PC-3 (cell line): ENCODE data around the gene C20orf173. TPM values are rescaled to one million over a fixed set of nuclear protein-coding genes. Genes with fewer than 3 reads are reported as not detected.

ENCODE experiments used
- ATAC-seq: fragments of 200-7000 bp; cut with Tn5 transposase; 2 replicates; pipeline ENCODE4 v1.9.1; 2020; ENCODE audit warnings: mild to moderate bottlenecking, moderate library complexity
- BruUV-seq: library from RNA; stranded (reverse); fragments of 400-500 nt; replicated peaks from 2 replicates; lab custom pipeline; 2021; lab: Mats Ljungman, UMichigan
- CTCF ChIA-PET: fragments of 300-600 bp; sonication (Branson Sonifier 250); formaldehyde crosslinking; loops from one replicate; lab custom pipeline; 2022; ENCODE audit warnings: antibody characterized with exemption; lab: Charles Lee
- POLR2A ChIA-PET: fragments of 300-600 bp; sonication (Branson Sonifier 250); formaldehyde crosslinking; loops from one replicate; lab custom pipeline; 2022; ENCODE audit warnings: antibody characterized with exemption; ENCODE audit not compliant: unreplicated experiment; lab: Charles Lee
- DNase-seq: peaks from one replicate; pipeline ENCODE4 v3.0.0-alpha.2; 2015
- H2AFZ ChIP-seq: fragments of 300-600 bp; sonication (generic); 2 replicates; pipeline ENCODE4 v1.6.0; 2016; ENCODE audit warnings: antibody characterized with exemption, low read length
- H3F3A ChIP-seq: fragments of 300-600 bp; sonication (generic); one replicate; pipeline ENCODE4 v1.6.0; 2017; ENCODE audit warnings: antibody characterized with exemption, low read length, control low read depth, mild to moderate bottlenecking; ENCODE audit not compliant: unreplicated experiment
- H3K27ac ChIP-seq: fragments of 300-600 bp; sonication (generic); 2 replicates; pipeline ENCODE4 v1.5.1; 2016; ENCODE audit warnings: mild to moderate bottlenecking, low read length
- H3K27me3 ChIP-seq: fragments of 300-600 bp; sonication (generic); 2 replicates; pipeline ENCODE4 v1.6.1; 2016; ENCODE audit warnings: low read length, mixed read lengths
- H3K36me3 ChIP-seq: fragments of 300-600 bp; sonication (generic); 2 replicates; pipeline ENCODE4 v1.6.1; 2016; ENCODE audit warnings: low read depth, mixed run types, low read length, mixed read lengths
- H3K4me1 ChIP-seq: fragments of 300-600 bp; sonication (generic); 2 replicates; pipeline ENCODE4 v1.5.1; 2016; ENCODE audit warnings: low read length; ENCODE audit not compliant: insufficient read depth
- H3K4me2 ChIP-seq: fragments of 300-600 bp; sonication (generic); 2 replicates; pipeline ENCODE4 v1.6.0; 2016; ENCODE audit warnings: low read length
- H3K4me3 ChIP-seq: fragments of 300-600 bp; sonication (generic); 2 replicates; pipeline ENCODE4 v1.5.1; 2016; ENCODE audit warnings: mild to moderate bottlenecking, low read length, mixed read lengths
- H3K79me2 ChIP-seq: fragments of 300-600 bp; sonication (generic); 2 replicates; pipeline ENCODE4 v1.6.1; 2017; ENCODE audit warnings: low read length, mixed read lengths
- H3K9ac ChIP-seq: fragments of 300-600 bp; sonication (generic); 2 replicates; pipeline ENCODE4 v1.6.0; 2016; ENCODE audit warnings: mild to moderate bottlenecking, low read length
- H3K9me2 ChIP-seq: fragments of 300-600 bp; sonication (generic); replicated peaks from 2 replicates; pipeline ENCODE4 v1.6.1; 2016; ENCODE audit warnings: mixed run types, low read length, mixed read lengths
- H3K9me3 ChIP-seq: fragments of 300-600 bp; sonication (generic); 2 replicates; pipeline ENCODE4 v1.6.1; 2016; ENCODE audit warnings: low read length, mixed read lengths
- H4K20me1 ChIP-seq: fragments of 300-600 bp; sonication (generic); 2 replicates; pipeline ENCODE4 v1.6.1; 2016; ENCODE audit warnings: low read length, mixed read lengths
- EZH2 ChIP-seq: fragments of 300-600 bp; sonication (generic); IDR thresholded peaks from one replicate; pipeline ENCODE4 v1.6.1; 2017; ENCODE audit warnings: antibody characterized with exemption, mild to moderate bottlenecking, low read length; ENCODE audit not compliant: unreplicated experiment
- EZH2phosphoT487 ChIP-seq: fragments of 300-600 bp; sonication (generic); IDR thresholded peaks from 2 replicates; pipeline ENCODE4 v1.6.1; 2018; ENCODE audit warnings: mild to moderate bottlenecking, antibody characterized with exemption, low read length, borderline replicate concordance
- intact Hi-C: fragments of 100-400 bp; cut with micrococcal nuclease; formaldehyde crosslinking; loops from 2 replicates; pipeline ENCODE4 v1.9.0; 2023
- total RNA-seq: library from RNA; depleted of rRNA; stranded (reverse); fragments of >200 nt; gene quantifications from 2 replicates; pipeline ENCODE4 v1.2.3, GENCODE V29; 2014
- TF ChIP-seq, protein P1 (sequence below): fragments of 300-600 bp; sonication (generic); conservative IDR thresholded peaks from 2 replicates; pipeline ENCODE4 v1.5.1; 2017; ENCODE audit warnings: antibody characterized with exemption, low read depth, mild to moderate bottlenecking, low read length

The C20orf173 gene
- total RNA-seq, 1 experiment from 2014 or later, result not detected

DNA sequence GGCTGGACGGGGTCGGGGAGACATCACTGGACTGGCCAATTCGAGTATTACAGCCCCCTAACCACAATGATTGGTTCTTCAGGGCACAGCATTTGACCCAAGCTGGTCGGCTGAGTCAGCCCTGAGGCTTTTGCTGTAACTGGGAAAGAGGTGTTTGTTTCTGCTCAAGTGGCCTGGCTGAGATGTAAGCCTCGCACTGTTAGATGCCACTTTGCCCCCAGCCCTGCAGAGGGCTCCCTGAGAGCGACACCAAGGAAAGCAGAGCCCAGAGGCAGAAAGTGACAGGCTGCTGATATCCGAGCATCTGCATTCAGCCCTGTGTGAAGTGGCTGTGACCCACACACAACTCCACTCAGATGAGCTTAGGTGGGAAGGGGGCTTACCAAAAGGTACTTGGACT is 31.8 kb upstream of the C20orf173 start:
- DNase-seq, result peak; percentile 63
- CTCF ChIA-PET, result interaction anchor here (0.8 to 1.6 kb wide), 2 partner anchors 20 to 58 kb away, joined by 4 to 9 read pairs; partner anchors contain the start of gene ERGIC3
- no TSS peak for BruUV-seq

DNA sequence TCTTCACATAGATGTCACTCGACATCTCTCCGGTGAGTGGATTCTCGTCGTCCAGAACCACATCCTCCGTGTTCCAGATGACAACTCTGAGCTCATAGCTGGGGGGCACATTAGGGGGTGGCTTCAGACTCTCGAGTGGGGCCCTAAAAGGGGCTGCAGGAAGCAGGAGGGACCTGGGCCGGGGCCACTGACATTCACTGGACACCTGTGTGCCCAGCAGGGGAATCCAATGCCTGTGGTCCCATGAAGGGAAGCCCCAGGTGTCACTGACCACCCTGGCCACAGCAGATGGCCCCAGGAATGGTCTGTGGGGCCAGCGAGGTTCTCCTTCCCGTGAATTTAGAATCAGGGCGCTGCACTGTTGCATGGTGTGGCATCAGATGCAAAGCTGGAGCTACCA is 31.1 kb upstream of the C20orf173 start:
- no peak overlapping the region for H3K9ac ChIP-seq
- peak overlapping the region; percentile 45 for H3K27ac ChIP-seq
- H3K27me3 ChIP-seq, result no peaks in the 10 kb centered on the region
- DNase-seq (no peak), ATAC-seq (no peak)
- H3K4me3 ChIP-seq, result no peak overlapping the region
- BruUV-seq, result no TSS peak
- no peaks in the 10 kb centered on the region for H3K9me3 ChIP-seq
- H3K4me1 ChIP-seq, result peaks cover 15% of the 10 kb centered on the region
- TF ChIP-seq, protein P1, sequence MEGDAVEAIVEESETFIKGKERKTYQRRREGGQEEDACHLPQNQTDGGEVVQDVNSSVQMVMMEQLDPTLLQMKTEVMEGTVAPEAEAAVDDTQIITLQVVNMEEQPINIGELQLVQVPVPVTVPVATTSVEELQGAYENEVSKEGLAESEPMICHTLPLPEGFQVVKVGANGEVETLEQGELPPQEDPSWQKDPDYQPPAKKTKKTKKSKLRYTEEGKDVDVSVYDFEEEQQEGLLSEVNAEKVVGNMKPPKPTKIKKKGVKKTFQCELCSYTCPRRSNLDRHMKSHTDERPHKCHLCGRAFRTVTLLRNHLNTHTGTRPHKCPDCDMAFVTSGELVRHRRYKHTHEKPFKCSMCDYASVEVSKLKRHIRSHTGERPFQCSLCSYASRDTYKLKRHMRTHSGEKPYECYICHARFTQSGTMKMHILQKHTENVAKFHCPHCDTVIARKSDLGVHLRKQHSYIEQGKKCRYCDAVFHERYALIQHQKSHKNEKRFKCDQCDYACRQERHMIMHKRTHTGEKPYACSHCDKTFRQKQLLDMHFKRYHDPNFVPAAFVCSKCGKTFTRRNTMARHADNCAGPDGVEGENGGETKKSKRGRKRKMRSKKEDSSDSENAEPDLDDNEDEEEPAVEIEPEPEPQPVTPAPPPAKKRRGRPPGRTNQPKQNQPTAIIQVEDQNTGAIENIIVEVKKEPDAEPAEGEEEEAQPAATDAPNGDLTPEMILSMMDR, result no peak
- TF ChIP-seq EZH2 (no peak), EZH2phosphoT487 (no peak)
- H3K9me2 ChIP-seq, result no peaks in the 10 kb centered on the region
- intact Hi-C loops, result no loop called here
- H3K79me2 ChIP-seq, result no peaks in the 10 kb centered on the region
- peaks cover 25% of the 10 kb centered on the region; the same call in 1 of the 2 replicates for H3K36me3 ChIP-seq
- ChIA-PET POLR2A (interaction anchor here (0.6 kb wide), 2 partner anchors 75 to 92 kb away, joined by 3 to 7 read pairs; no protein-coding TSS in a partner anchor), CTCF (interaction anchor here (0.8 to 1.6 kb wide), 2 partner anchors 19 to 58 kb away, joined by 4 to 9 read pairs; partner anchors contain the start of gene ERGIC3)
- H2AFZ ChIP-seq, result no peak overlapping the region
- H3K4me2 ChIP-seq, result peak overlapping the region; percentile 34; the same call in 1 of the 2 replicates
- no peaks in the 10 kb centered on the region for H3F3A ChIP-seq
- no peaks in the 10 kb centered on the region for H4K20me1 ChIP-seq

More for the DNA sequence above, 31.8 kb upstream of the C20orf173 start:
- H3F3A ChIP-seq, result no peaks in the 10 kb centered on the region
- no peak overlapping the region for H3K9ac ChIP-seq
- no peak overlapping the region for H3K27ac ChIP-seq
- H3K79me2 ChIP-seq, result no peaks in the 10 kb centered on the region
- H3K9me2 ChIP-seq, result no peaks in the 10 kb centered on the region
- H3K27me3 ChIP-seq, result no peaks in the 10 kb centered on the region
- TF ChIP-seq, protein P1, result peak; percentile 63
- no peak for TF ChIP-seq EZH2
- intact Hi-C loops, result no loop called here
- H2AFZ ChIP-seq, result no peak overlapping the region
- POLR2A ChIA-PET, result no interaction called here
- no peak overlapping the region for H3K4me2 ChIP-seq
- peaks cover 15% of the 10 kb centered on the region for H3K4me1 ChIP-seq
- H3K36me3 ChIP-seq, result peaks cover 23% of the 10 kb centered on the region; the same call in 1 of the 2 replicates
- no peaks in the 10 kb centered on the region for H4K20me1 ChIP-seq
- H3K4me3 ChIP-seq, result no peak overlapping the region
- ATAC-seq, result peak; percentile 89
- H3K9me3 ChIP-seq, result no peaks in the 10 kb centered on the region

DNA sequence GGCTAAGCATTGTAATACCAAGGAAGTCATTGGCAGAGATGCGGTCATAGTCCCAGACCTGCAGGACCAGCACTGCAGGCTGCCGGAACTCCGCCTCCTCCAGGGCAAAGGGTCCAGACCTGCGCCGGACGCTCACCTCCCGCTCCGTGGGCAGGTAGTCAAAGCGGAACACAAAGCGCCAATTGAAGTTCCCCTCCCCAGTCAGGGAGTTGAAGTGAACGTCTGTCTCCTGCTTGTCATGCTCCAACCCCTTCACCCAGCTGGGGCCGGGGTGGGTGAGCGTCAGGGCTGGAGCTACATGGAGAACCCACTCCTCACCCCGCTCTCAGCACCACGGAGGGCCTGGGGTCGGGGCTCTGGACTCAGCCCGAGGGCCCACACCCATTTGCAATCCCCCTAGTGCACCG is 30.7 kb upstream of the C20orf173 start:
- H3K9me3 ChIP-seq, result no peaks in the 10 kb centered on the region
- POLR2A ChIA-PET, result interaction anchor here (0.6 kb wide), 1 partner anchor 74 kb away, joined by 7 read pairs; no protein-coding TSS in a partner anchor
- intact Hi-C loops, result no loop called here

More for the DNA sequence above, 30.7 kb upstream of the C20orf173 start:
- peak overlapping the region; percentile 45 for H3K27ac ChIP-seq
- H3K9ac ChIP-seq, result no peak overlapping the region
- H3K4me2 ChIP-seq, result peak overlapping the region; percentile 34; the same call in 1 of the 2 replicates
- no peaks in the 10 kb centered on the region for H3K79me2 ChIP-seq
- peaks cover 28% of the 10 kb centered on the region for H3K36me3 ChIP-seq
- CTCF ChIA-PET, result no interaction called here
- no peaks in the 10 kb centered on the region for H4K20me1 ChIP-seq
- H2AFZ ChIP-seq, result no peak overlapping the region
- no peaks in the 10 kb centered on the region for H3K27me3 ChIP-seq
- TF ChIP-seq EZH2phosphoT487 (no peak), EZH2 (no peak)
- TF ChIP-seq, protein P1, result no peak
- no peaks in the 10 kb centered on the region for H3K9me2 ChIP-seq
- peaks cover 15% of the 10 kb centered on the region for H3K4me1 ChIP-seq
- H3F3A ChIP-seq, result no peaks in the 10 kb centered on the region
- DNase-seq, result peak; percentile 62
- no TSS peak for BruUV-seq
- no peak overlapping the region for H3K4me3 ChIP-seq
- ATAC-seq, result peak; percentile 33
